Right ventricle myocardium inferior (tissue), 1 donor: Measurements from ENCODE around the gene CEP68. TPM values are rescaled to one million over a fixed set of nuclear protein-coding genes. Genes with fewer than 3 reads are reported as not detected.
"Not testable (repeated sequence)": the region's sequence is repeated elsewhere in the genome, so short reads cannot be mapped to it uniquely, and the experiment has no call there.

Experiments
- ATAC-seq: fragments of 200-7000 bp; cut with Tn5 transposase; one replicate; pipeline ENCODE4 v1.9.1; 2020; ENCODE audit warnings: mild to moderate bottlenecking, moderate library complexity
- DNase-seq: peaks from one replicate; pipeline ENCODE4 v3.0.0; 2021; ENCODE audit errors: missing footprints
- intact Hi-C: fragments of 100-400 bp; cut with DNase I; formaldehyde crosslinking; loops from one replicate; pipeline ENCODE4 v1.11.0; 2022
- total RNA-seq: library from RNA; stranded (reverse); fragmentation: NEBNext Ultra II Directional; extraction: Animal tissue kit (Norgen Biotek cat#: 25700); gene quantifications from one replicate; pipeline ENCODE4 v1.2.1, GENCODE V29; 2021
- donor health status: DM: no; HTN: yes; CAD: no; lungs with severe emphysema.

Gene CEP68
- total RNA-seq, 1 donor from 2014 or later = 19.7 TPM

GRCh38 chr2:65112633-65113032 is 56.4 kb downstream of the CEP68 start:
- ATAC-seq = no peak
- no peak for DNase-seq
- intact Hi-C loops = no loop called here

DNA sequence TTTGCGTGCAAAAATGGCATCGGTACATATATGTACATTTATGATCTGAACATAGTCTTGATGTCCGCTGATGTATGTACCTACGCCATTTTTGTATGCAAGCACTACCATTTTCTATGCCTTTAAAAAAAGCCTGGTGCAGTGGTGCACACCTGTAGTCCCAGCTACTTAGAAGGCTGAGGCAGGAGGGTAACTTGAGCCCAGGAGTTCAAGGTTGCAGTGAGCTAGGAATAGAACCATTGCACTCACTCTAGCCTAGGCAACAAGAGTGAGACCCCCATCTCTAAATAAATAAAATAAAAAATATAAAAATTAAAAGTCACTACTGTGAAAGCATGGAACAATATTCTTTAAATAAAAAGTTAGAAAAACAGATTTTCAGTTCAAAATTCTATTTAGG is 57.0 kb downstream of the CEP68 start:
- intact Hi-C loops = no loop called here
- DNase-seq = no peak

GRCh38 chr2:65113816-65114215 is 57.6 kb downstream of the CEP68 start:
- ATAC-seq (no peak), DNase-seq (no peak)
- intact Hi-C loops = no loop called here

More for the DNA sequence above, 57.0 kb downstream of the CEP68 start:
- ATAC-seq = no peak

GRCh38 chr2:65114921-65115320 is 58.7 kb downstream of the CEP68 start:
- intact Hi-C loops = no loop called here
- no peak for ATAC-seq
- no peak for DNase-seq

DNA sequence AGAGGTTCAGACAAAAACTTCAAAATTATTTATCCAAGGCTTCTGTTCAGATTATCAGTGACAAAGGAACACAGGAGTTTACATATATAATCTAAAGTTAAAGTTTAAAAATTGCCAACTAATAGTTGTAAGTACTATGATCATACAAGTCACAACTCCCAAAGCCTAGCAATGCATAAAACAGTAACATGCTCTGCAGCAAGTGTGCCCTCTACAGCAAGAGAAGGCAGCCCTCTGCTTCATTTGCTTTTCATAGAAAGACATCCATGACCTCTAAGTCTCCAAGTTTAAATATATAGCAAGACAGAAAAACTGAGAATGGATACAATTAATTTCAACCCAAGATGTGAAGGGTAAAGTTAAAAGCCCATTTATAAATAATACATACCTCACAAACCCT is 60.4 kb downstream of the CEP68 start:
- ATAC-seq (no peak), DNase-seq (no peak)
- intact Hi-C loops = no loop called here

- ATAC-seq (peak; percentile 16), DNase-seq (no peak)
- intact Hi-C loops = no loop called here
Observed at GRCh38 chr2:65120990-65121693, 64.9 kb downstream of the CEP68 start.

GRCh38 chr2:65122313-65122712 is 66.1 kb downstream of the CEP68 start:
- intact Hi-C loops = no loop called here
- ATAC-seq = no peak
- DNase-seq = no peak

GRCh38 chr2:65125457-65125856 is 69.2 kb downstream of the CEP68 start:
- ATAC-seq, DNase-seq, intact Hi-C loops: not testable (repeated sequence)

DNA sequence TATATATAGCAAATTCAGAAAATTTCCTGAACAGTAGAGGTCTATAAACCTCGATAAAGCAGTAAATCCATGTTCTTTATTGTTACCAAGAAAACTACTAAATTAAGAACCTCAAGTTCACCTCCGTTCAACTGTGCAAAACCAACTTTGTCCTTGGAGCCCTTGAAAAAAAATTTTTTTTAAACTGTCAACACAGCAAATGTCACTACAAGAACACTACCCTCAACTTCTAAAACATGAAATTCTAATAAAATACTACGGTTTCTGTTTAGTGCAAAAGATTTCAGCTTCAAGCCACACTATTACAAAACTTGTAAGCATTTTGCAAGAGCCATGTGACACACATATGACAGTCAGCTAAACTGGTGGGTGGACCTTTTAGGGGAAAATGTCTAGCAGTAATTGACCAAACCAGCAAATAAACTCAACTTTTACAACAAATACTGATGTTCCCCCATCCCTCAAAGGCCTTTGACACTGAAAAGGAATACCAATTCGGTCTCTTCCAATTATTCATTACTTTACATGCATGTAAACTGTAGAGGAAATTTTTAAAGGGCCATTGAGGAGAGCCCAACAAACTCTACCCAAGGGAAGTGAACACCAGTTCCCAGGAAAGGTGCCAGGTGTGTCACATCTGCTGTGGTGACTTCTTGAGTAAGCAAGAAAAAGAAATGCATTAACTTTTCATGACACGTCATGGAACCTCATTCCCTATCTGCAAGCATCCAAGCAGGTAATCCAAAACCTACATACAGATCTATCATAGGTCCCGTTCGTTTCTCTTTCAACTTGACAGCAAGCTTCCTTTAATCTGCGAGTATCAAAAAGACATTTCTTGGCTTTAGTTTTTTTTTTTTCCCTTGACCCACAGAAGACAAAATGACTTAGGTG is 72.3 kb downstream of the CEP68 start:
- no peak for ATAC-seq
- no peak for DNase-seq
- intact Hi-C loops = no loop called here

DNA sequence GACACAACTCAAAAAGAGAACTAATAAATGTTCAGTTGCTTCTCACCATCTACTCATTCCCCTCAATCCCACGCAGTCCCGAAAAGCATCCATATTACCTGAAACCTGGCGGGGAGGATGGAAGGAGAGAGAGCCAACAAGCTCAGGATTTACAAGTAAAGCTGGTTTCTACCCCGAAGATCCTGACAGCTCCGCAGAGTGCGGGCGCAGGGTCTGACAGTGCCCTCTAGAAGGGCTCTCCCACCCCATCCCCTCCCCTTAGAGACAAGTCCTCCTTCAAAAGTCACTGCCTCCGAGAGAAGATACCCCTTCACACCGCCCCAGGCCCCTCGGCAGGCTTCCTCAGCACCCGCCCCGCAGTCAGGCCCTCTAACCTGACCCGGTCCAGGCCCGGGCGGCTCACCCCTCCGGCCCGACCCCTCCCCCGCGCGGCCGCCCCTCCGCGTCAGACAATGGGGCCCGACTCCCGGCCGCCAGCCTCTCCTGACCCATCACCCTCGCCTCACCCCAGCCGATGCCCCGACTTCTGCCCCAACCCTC is 73.1 kb downstream of the CEP68 start:
- ATAC-seq (peak; percentile 16), DNase-seq (peak; percentile 76)
- intact Hi-C loops = no loop called here

DNA sequence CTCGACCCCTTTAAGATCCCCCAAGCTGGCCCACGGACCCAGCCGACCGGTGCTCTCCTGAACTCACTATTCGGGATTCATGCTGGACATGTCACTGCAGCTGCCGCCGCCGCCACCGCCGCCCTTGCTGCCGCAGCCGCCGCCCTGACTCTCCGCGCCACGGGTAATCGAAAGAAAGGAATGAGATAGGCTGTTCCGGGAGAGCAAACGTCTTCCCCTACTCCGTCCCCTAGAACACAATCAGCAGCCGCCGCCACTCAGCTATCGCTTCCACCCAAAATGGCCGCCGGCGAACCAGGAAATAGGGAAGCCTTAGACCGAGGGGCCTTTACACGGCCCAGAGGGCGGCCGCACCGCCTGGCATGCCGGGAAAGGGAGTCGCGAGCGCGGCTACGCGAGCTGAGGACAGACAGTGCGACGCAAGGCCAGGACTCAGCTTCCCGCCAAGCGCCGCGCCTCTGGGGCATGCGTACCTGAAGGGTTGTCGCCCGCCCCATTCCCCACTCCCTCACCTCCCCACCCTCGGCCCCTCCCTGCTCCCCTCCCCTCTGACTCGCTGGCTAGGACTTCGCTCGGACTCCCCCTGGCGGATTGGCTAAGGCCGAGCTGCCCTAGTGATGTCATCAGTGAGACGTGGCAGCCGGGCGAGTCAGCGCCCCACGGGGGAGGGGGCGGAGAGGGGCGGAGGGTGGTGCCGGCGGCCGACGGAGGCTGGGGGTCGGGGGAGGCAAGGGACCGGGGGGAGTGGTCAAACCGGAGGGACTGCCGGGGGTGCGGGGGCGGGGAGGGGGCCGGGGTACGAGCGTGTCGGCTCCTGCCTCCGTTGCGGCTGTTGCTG is 73.8 kb downstream of the CEP68 start, which contains the start of gene RAB1A:
TSS of gene RAB1A (minus strand) at position 281 of the 838 bp plus-strand sequence. CDS start at position 90, 191 bp downstream.
- peak; percentile 100 for DNase-seq
- intact Hi-C loops = loop anchor here (1.0 to 5.0 kb wide), 3 partner anchors 58 to 97 kb away; partner anchors contain the start of genes ACTR2 and CEP68
- peak; percentile 98 for ATAC-seq

GRCh38 chr2:65130664-65131175 is 74.5 kb downstream of the CEP68 start:
- ATAC-seq = peak; percentile 45
- intact Hi-C loops = loop anchor here (1.0 to 5.0 kb wide), 3 partner anchors 58 to 97 kb away; partner anchors contain the start of genes ACTR2 and CEP68
- no peak for DNase-seq

GRCh38 chr2:65132930-65133329 is 76.7 kb downstream of the CEP68 start:
- intact Hi-C loops = loop anchor here (5.0 kb wide), 1 partner anchor 61 kb away; no protein-coding TSS in a partner anchor

DNA sequence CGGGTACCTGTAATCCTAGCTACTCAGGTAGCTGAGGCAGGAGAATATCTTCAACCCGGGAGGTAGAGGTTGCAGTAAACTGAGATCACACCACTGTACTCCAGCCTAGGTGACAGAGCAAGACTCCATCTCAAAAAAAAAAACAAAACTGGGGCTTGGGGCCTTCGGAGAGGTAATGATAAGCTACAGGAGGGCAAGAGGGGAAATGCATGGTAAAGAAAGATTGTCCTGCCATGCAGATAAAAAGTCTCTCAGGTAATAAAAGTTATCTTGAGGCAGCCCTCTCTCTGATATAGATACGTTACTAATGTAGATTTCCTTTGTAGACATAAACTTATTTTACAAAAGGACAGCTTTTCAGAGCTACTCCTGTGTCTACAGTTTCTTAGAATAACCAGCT is 77.4 kb downstream of the CEP68 start:
- intact Hi-C loops = loop anchor here (5.0 kb wide), 1 partner anchor 61 kb away; no protein-coding TSS in a partner anchor
- no peak for DNase-seq
- no peak for ATAC-seq

More at GRCh38 chr2:65132930-65133329, 76.7 kb downstream of the CEP68 start:
- DNase-seq, ATAC-seq: not testable (repeated sequence)

DNA sequence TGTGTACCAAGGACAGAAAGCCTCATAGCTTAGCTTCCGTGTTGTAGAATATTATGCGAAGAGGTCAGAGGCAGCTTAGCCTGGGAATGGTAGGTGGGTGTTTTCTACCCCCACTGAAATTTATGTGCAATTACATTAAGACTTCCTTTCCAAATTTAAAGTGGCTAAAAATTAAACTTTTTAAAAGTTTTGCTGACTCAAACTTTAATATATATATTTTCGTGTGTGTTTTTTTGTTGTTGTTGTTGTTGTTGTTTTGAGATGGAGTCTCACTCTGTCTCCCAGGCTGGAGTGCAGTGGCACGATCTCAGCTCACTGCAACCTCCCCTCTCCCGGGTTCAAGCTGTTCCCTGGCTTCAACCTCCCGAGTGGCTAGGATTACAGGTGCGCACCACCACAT is 77.9 kb downstream of the CEP68 start:
- intact Hi-C loops = loop anchor here (5.0 kb wide), 1 partner anchor 62 kb away; no protein-coding TSS in a partner anchor
- DNase-seq (no peak), ATAC-seq (no peak)

GRCh38 chr2:65136253-65136652 is 80.0 kb downstream of the CEP68 start:
- ATAC-seq (no peak), DNase-seq (no peak)
- intact Hi-C loops = no loop called here
